MM.1S (cell line): ENCODE data around the gene PLA2G3.

Experiments used
- CTCF ChIP-seq: fragments of 300-600 bp; sonication (generic); IDR thresholded peaks from 2 replicates; pipeline ENCODE4 v1.5.1; 2016; ENCODE audit warnings: antibody characterized with exemption, low read length, mixed read lengths
- EZH2 ChIP-seq: fragments of 300-600 bp; sonication (generic); optimal IDR thresholded peaks from 2 replicates; pipeline ENCODE3; 2017; ENCODE audit warnings: low read depth, mild to moderate bottlenecking, antibody characterized with exemption, low read length, mixed read lengths
- EZH2phosphoT487 ChIP-seq: fragments of 300-600 bp; sonication (generic); IDR thresholded peaks from 2 replicates; pipeline ENCODE4 v1.6.1; 2018; ENCODE audit warnings: antibody characterized with exemption, low read length

GRCh38 chr22:31104869-31105268 is 35.4 kb downstream of the PLA2G3 start:
- no peak for TF ChIP-seq CTCF
- TF ChIP-seq EZH2 = no peak
- no peak for TF ChIP-seq EZH2phosphoT487
